Lung (tissue), 12 donors: ENCODE measurements around the gene PYM1. TPM values are rescaled to one million over a fixed set of nuclear protein-coding genes. Genes with fewer than 3 reads are reported as not detected.
A peak's percentile ranks its signal among the peaks of the same experiment; 100 is the strongest.

Experiments used
- ATAC-seq: fragments of 200-7000 bp; cut with Tn5 transposase; one replicate; pipeline ENCODE4 v1.9.1; 2020; ENCODE audit warnings: moderate number of reproducible peaks; ENCODE audit not compliant: insufficient read depth, low FRiP score
- DNase-seq, 3 donors: peaks; one replicate each; pipeline ENCODE4 v3.0.0-alpha.2; 2013 to 2017
- H3K27ac ChIP-seq, 2 donors: one replicate each; pipeline ENCODE4 v1.5.1; 2013; ENCODE audit warnings: mild to moderate bottlenecking in 2 of 2, moderate library complexity in 2 of 2, control low read depth in 1 of 2, inconsistent platforms in 1 of 2, low read depth in 1 of 2, low read length in 1 of 2
- H3K27me3 ChIP-seq, 3 donors: one replicate each; pipeline ENCODE4 v1.5.1; 2013; ENCODE audit warnings: low read length in 2 of 3; ENCODE audit not compliant: control insufficient read depth in 3 of 3, insufficient read depth in 3 of 3
- H3K36me3 ChIP-seq, 4 donors: one replicate each; pipeline ENCODE4 v1.5.1; 2013; ENCODE audit warnings: low read length in 4 of 4, mild to moderate bottlenecking in 1 of 4, moderate library complexity in 1 of 4; ENCODE audit not compliant: control insufficient read depth in 4 of 4, insufficient read depth in 4 of 4
- H3K4me1 ChIP-seq, 5 donors: one replicate each; pipeline ENCODE4 v1.5.1; 2013; ENCODE audit warnings: low read length in 5 of 5, mild to moderate bottlenecking in 2 of 5, moderate library complexity in 1 of 5; ENCODE audit not compliant: control insufficient read depth in 5 of 5, insufficient read depth in 5 of 5
- H3K4me3 ChIP-seq: one replicate; pipeline ENCODE4 v1.5.1; 2013; ENCODE audit warnings: mild to moderate bottlenecking, control low read depth, moderate library complexity
- H3K9ac ChIP-seq, 2 donors: one replicate each; pipeline ENCODE4 v1.5.1; 2013; ENCODE audit warnings: low read length in 2 of 2, control low read depth in 1 of 2; ENCODE audit not compliant: insufficient read depth in 1 of 2
- H3K9me3 ChIP-seq, 4 donors: one replicate each; pipeline ENCODE4 v1.5.1; 2013; ENCODE audit warnings: low read length in 3 of 4, mild to moderate bottlenecking in 1 of 4, moderate library complexity in 1 of 4; ENCODE audit not compliant: control insufficient read depth in 4 of 4, insufficient read depth in 3 of 4
- WGBS, 2 donors: extraction: QIAGEN DNeasy Blood & Tissue Kit; methylation state at CpG; one replicate each; pipeline ENCODE4 v1.1.7; 2013; 5-methylcytosine and 5-hydroxymethylcytosine counted together
- polyA plus RNA-seq, 2 donors: library from polyadenylated mRNA; stranded (reverse); fragments of 200-250 nt; gene quantifications; one replicate each; pipeline ENCODE4 v1.2.1, GENCODE V29; 2013
- total RNA-seq, 2 donors: library from RNA; depleted of rRNA in 1 of 2; stranded (reverse); fragments of >200 nt in 1 of 2; gene quantifications; one replicate each; pipeline ENCODE4 v1.2.1, GENCODE V29; 2014 to 2021
- TF ChIP-seq, protein P1 (sequence below): IDR thresholded peaks from 2 replicates; pipeline ENCODE4 v1.5.1; 2012; ENCODE audit warnings: mild to moderate bottlenecking; ENCODE audit errors: control extremely low read depth, extremely low read depth
- donor health status: control.
- donor health status: control.
- donor health status: Bipolar disorder and iron deficiency.
- donor health status: healthy.
- donor health status: DM: yes; HTN: yes; CAD: no.

Gene PYM1
- total and polyA plus RNA-seq, 4 donors: 32.0 to 44.9 (median 35.0) TPM

DNA sequence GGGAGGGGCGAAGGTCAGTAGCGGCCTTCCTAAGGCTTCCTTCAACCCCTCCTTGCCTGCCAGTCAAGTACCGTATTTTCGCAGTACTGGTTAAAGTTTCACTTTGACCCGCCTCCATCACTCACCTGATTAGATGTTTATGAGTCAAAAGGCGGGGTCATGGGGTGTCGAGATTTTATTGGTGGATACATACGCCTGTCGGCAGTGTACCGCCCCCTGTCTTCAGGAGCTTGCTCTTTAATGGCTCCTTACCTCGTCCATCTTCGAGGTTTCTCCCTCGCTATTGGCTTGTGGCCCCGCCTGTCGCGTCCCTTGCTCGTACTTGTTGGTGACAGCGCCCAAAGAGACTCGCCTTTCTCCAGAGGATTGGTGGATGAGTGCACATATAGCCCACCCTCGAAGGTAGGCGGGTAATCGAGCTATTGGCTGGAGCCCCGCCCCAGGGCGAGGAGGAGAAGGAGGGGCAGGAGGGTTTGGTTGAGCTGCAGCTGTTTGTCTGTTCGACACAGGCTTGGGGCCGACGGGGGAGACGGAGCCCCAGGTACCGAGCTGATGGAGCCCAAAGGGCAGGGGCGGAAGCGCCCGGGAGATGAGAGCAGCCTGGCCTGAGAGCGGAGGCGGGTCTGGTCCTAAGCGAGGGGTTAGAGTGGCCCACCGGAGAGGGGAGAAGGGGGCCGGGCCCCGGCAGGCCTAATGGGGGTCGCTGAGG lies 46.1 kb upstream of the PYM1 start, which contains the start of gene RAB5B:
Gene RAB5B (plus strand): TSS at position 480 of the 709 bp plus-strand sequence. CDS start 12,883 bp downstream, outside the sequence.
- TF ChIP-seq, protein P1, sequence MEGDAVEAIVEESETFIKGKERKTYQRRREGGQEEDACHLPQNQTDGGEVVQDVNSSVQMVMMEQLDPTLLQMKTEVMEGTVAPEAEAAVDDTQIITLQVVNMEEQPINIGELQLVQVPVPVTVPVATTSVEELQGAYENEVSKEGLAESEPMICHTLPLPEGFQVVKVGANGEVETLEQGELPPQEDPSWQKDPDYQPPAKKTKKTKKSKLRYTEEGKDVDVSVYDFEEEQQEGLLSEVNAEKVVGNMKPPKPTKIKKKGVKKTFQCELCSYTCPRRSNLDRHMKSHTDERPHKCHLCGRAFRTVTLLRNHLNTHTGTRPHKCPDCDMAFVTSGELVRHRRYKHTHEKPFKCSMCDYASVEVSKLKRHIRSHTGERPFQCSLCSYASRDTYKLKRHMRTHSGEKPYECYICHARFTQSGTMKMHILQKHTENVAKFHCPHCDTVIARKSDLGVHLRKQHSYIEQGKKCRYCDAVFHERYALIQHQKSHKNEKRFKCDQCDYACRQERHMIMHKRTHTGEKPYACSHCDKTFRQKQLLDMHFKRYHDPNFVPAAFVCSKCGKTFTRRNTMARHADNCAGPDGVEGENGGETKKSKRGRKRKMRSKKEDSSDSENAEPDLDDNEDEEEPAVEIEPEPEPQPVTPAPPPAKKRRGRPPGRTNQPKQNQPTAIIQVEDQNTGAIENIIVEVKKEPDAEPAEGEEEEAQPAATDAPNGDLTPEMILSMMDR: peak; percentile 5

DNA sequence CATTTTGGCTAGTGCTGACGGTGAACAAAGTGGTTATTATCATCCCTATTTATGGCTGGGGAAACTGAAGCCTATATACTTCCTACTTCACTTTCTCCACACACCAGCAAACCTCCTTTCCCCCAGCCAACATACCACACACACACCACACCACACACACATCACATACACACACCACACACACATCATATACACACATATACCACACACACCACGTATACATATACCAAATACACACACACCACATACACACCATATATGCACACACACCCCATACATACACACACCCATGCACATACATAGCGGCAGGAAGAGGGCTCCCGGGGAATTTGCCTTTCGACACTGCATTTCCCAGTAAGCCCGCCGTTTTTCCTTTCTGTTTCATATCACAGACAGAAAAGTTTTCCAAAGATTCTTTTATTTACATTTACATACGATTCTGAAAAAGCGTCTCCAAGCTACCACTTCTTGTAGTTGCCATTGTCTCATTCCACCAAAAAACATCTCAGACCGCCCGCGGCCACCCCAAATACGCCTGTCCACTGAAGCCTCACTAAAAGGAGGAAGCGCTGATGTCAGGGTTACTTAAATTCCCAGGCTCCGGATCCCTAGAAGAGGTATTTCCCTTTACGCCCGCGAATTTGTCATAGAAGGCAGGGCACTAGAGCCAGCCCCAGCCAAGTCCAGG lies 45.4 kb upstream of the PYM1 start:
- Histone ChIP-seq H3K9me3 (no peaks in the 10 kb centered on the region), H3K27me3 (no peaks in the 10 kb centered on the region), H3K4me1 (peaks cover 0 to 35% (median 13%) of the 10 kb centered on the region in 5 donors), H3K9ac (peak overlapping the region; percentile 57 to 100), H3K27ac (peak overlapping the region; percentile 92 to 98), H3K4me3 (peak overlapping the region; percentile 69), H3K36me3 (peaks cover 0 to 20% (median 6%) of the 10 kb centered on the region in 4 donors)
- ATAC-seq: no peak
- DNase-seq: no peak
- TF ChIP-seq, protein P1: no peak
- WGBS, 2 donors: 1% methylated on average over 18 of the region's 18 CpGs

More for the DNA sequence above, 46.1 kb upstream of the PYM1 start, which contains the start of gene RAB5B:
- Histone ChIP-seq H3K9ac (peak within 1 kb of the TSS; percentile 74 to 100), H3K9me3 (no peaks in the 10 kb centered on the region), H3K27me3 (no peaks in the 10 kb centered on the region), H3K4me1 (peaks cover 0 to 33% (median 13%) of the 10 kb centered on the region in 5 donors), H3K36me3 (peaks cover 0 to 16% (median 5%) of the 10 kb centered on the region in 4 donors), H3K27ac (peak within 1 kb of the TSS; percentile 98), H3K4me3 (peak within 1 kb of the TSS; percentile 86)
- 0% methylated on average over 38 to 39 of the region's 39 CpGs for WGBS, 2 donors
- DNase-seq (peak; percentile 100), ATAC-seq (peak; percentile 93)

DNA sequence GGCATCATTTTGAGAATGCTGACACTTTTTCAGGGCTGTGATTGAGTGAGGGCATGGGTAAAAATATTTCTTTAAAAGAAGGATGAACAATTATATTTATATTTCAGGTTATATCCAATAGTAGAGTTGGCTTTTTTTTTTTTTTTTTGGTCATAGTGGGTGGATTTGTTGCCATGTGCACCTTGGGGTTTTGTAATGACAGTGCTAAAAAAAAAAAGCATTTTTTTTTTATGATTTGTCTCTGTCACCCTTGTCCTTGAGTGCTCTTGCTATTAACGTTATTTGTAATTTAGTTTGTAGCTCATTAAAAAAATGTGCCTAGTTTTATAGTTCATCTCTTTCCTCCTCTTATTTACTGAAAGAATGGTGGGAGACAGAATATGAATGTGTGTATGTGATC lies 44.8 kb upstream of the PYM1 start:
- Histone ChIP-seq H3K27me3 (no peaks in the 10 kb centered on the region), H3K4me1 (peaks cover 3 to 41% (median 12%) of the 10 kb centered on the region in 5 donors), H3K36me3 (peaks cover 0 to 20% (median 6%) of the 10 kb centered on the region in 4 donors), H3K9me3 (no peaks in the 10 kb centered on the region), H3K4me3 (peak overlapping the region; percentile 69), H3K9ac (peak overlapping the region; percentile 57 to 100), H3K27ac (peak overlapping the region; percentile 92 to 98)
- TF ChIP-seq, protein P1: no peak
- DNase-seq: peak in 1 of 3 donors; percentile 3
- 27 to 28% methylated on average over 1 of the region's 1 CpG for WGBS, 2 donors
- ATAC-seq: no peak
